HG03103 (cell line): ENCODE measurements around the gene CDKN2D.
"Not testable (repeated sequence)": the region's sequence is repeated elsewhere in the genome, so short reads cannot be mapped to it uniquely, and the experiment has no call there.

Experiments
- ATAC-seq: cut with Tn5 transposase; IDR thresholded peaks from one replicate; pipeline ENCODE4 v1.9.1; 2021; ENCODE audit warnings: low read depth; ENCODE audit not compliant: unreplicated experiment

Gene CDKN2D

DNA sequence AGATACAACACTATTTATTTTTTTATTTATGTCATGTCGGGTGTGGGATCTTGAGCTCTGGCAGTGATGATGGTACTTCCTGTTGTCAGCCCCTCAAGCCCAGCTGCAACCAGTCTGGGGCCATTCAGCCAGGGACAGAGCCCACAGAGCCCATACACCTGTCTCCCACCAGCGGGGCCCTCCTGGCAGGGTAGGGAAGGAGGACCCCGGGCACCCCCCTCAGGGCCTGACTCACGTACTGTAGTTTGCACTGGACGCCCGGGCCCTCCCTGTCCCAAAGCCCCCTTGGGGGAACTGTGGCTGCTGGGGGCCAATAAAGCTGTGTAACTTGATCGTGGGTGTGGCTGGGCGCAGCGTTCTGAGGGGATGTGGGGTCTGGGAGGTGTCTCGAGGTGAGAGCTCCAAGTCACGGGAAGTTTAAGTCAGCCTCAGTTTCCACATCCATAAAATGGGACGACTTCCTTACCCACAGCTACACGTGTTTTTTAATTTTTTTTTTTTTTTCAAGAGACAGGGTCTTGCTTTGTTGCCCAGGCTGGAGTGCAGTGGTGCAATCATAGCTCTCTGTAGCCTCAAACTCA lies 15.6 kb downstream of the CDKN2D start:
- ATAC-seq: no peak

DNA sequence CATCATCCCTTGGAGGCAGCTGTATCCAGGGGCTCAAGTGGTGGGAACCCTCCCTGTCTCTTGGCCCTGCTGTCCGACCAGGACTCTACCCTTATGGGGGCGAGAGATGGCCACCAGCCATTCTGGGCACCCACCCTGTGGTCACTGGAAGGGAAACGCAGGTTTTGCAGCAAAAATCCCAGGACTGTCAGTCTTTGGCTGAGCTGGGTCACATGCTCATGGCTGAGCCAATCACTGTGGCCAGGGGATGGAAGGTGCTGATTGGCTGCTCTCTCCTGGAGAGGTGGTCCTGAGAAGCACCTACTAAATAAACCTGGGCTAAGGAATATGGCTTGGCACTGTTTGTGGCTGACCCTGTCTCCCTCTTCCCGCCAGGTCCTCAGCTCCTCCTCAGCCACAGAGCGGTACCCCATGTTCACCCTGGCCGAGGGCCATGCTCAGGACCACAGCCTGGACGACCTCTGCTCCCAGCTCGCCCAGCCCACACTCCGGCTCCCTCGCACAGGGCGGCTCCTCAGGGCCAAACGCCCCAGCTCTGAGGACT lies 16.2 kb downstream of the CDKN2D start:
- ATAC-seq: no peak

DNA sequence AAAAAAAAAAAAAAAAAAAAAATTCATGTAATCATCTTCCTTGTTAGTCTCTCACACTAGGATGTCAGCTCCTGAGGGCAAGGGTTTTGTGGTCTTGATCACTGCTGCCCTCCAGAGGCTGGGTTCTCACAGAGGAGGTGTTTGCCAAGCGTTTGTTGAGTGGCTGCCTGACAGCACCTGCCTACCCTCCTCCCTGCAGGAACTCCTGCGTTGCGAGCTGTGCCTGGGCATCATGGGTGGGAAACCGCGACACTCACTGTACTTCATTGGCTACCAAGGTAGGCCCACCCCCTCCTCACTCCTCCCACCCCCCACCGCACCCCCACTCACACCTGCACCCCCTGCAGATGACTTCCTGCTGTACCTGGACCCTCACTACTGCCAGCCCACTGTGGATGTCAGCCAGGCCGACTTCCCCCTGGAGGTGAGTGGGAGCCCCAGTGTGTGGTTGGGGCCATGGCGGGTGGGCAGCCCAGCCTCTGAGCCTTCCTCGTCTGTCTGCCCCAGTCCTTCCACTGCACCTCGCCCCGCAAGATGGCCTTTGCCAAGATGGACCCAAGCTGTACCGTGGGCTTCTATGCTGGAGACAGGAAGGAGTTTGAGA lies 17.0 kb downstream of the CDKN2D start:
- no peak for ATAC-seq

- ATAC-seq: not testable (repeated sequence)
Observed at GRCh38 chr19:10551006-10551405, 17.8 kb downstream of the CDKN2D start.

GRCh38 chr19:10550336-10550735 lies 18.4 kb downstream of the CDKN2D start:
- no peak for ATAC-seq

- ATAC-seq: no peak
Observed at GRCh38 chr19:10549733-10550132, 19.0 kb downstream of the CDKN2D start.

- no peak for ATAC-seq
Observed at GRCh38 chr19:10548746-10549276, 20.0 kb downstream of the CDKN2D start.

GRCh38 chr19:10546817-10547216 lies 22.0 kb downstream of the CDKN2D start:
- no peak for ATAC-seq

- no peak for ATAC-seq
Observed at GRCh38 chr19:10544753-10545251, 24.0 kb downstream of the CDKN2D start.

- ATAC-seq: peak; percentile 16
Observed at GRCh38 chr19:10544242-10544752, 24.5 kb downstream of the CDKN2D start.

DNA sequence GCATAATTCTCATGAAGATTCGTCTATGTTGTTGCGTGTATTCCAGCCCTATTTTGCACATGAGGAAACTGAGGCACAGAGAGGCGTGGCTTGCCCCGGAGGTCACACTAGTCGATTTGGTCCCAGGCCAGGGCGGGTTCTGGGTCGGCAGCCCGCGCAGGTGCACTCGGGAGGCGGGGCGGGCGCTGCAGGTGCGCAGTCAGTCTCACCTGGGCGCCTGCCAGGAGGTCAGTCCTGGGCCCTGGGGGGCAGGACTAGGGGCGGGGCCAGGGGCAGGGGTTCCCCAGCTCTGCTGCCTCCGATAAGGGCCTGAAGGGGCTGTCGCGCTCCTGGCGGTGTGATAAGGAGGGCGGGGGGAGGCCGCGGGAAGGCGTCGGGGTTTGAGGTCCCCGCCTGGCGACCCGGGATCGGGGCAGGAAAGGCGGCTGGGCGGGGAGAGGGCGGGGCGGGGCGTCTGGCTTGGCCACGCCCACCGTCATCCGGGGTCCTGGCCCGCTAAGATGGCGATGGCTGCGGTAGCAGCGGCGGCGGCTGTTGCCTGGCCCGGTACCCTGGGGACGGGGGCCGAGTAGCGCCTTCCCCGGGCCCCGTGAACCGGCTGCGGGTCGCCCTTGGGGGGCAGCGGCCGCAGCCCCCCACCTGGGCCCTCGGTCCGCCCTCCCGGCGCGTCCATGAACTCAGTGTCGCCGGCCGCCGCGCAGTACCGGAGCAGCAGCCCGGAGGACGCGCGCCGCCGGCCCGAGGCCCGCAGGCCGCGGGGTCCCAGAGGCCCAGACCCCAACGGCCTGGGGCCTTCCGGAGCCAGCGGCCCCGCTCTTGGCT lies 25.1 kb downstream of the CDKN2D start, which contains the start of gene ATG4D:
Gene ATG4D (plus strand): TSS at position 485 of the 822 bp plus-strand sequence. CDS start 187 bp downstream, at position 672.
- ATAC-seq: peak; percentile 56

- no peak for ATAC-seq
Observed at GRCh38 chr19:10543059-10543419, 25.7 kb downstream of the CDKN2D start.

DNA sequence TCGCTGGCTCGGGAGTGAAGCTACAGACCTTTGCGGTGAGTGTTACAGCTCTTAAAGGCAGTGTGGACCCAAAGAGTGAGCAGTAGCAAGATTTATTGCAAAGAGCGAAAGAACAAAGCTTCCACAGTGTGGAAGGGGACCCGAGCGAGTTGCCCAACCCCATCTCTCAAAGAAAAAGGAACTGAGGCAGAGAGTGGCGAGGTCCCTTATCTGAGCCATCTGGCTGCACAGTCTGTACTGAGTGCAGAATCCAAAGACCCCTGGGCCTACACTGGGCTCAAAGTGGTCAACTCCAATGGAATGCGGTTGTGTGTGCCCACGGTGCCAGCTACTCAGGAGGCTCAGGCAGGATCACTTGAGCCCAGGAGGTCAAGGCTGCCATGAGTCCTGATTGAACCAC lies 29.8 kb downstream of the CDKN2D start:
- not testable (repeated sequence) for ATAC-seq

GRCh38 chr19:10538204-10538983 lies 30.4 kb downstream of the CDKN2D start:
- no peak for ATAC-seq

DNA sequence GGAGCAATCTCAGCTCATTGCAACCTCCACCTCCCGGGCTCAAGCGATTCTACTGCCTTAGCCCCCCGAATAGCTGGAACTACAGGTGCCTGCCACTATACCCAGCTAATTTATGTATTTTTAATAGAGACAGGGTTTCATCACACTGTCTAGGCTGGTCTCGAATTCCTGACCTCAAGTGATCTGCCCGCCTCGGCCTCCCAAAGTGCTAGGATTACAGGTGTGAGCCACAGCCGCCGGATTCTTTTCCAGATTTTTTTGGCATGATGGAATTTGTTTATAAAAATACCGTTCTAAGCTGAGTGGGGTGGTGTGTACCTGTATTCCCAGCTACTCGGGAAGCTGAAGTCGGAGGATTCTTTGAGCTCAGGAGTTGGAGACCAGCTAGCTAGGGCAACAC lies 31.1 kb downstream of the CDKN2D start:
- no peak for ATAC-seq

GRCh38 chr19:10535613-10536012 lies 33.2 kb downstream of the CDKN2D start:
- no peak for ATAC-seq

GRCh38 chr19:10533646-10534386 lies 35.0 kb downstream of the CDKN2D start:
- no peak for ATAC-seq

GRCh38 chr19:10532457-10532856 lies 36.3 kb downstream of the CDKN2D start:
- no peak for ATAC-seq

GRCh38 chr19:10526887-10527286 lies 41.9 kb downstream of the CDKN2D start:
- not testable (repeated sequence) for ATAC-seq
